Neural progenitor cell (in vitro differentiated cells): ENCODE results near the gene ESR2.

Experiments
- CTCF ChIP-seq: fragments of 200-600 bp; sonication (generic); IDR thresholded peaks from 2 replicates; pipeline ENCODE4 v1.5.1; 2017; ENCODE audit warnings: antibody characterized with exemption, mild to moderate bottlenecking
- EZH2 ChIP-seq: fragments of 200-600 bp; sonication (generic); IDR thresholded peaks from 2 replicates; pipeline ENCODE4 v1.6.1; 2017; ENCODE audit warnings: antibody characterized with exemption, mild to moderate bottlenecking, moderate library complexity

- TF ChIP-seq CTCF (no peak), EZH2 (no peak)
Measured at GRCh38 chr14:64081174-64081746, 212.9 kb downstream of the ESR2 start.
